22Rv1 (cell line): ENCODE measurements around the gene HEPN1.

Experiments used
- CTCF ChIP-seq: fragments of 450-650 bp; IDR thresholded peaks from 2 replicates; pipeline ENCODE4 v1.5.1; 2017; ENCODE audit warnings: mild to moderate bottlenecking
- ZFX ChIP-seq: fragments of 450-650 bp; IDR thresholded peaks from 2 replicates; pipeline ENCODE4 v1.6.1; 2017; ENCODE audit warnings: antibody characterized with exemption, borderline replicate concordance

GRCh38 chr11:124943254-124943616 lies 24.2 kb downstream of the HEPN1 start:
- no peak for TF ChIP-seq CTCF
- no peak for TF ChIP-seq ZFX
